Left renal cortex interstitium (tissue), 4 donors: Measurements from ENCODE around the gene DDX10. TPM values are rescaled to one million over a fixed set of nuclear protein-coding genes. Genes with fewer than 3 reads are reported as not detected.

Experiments used
- DNase-seq, 4 donors: peaks; one replicate each; pipeline ENCODE4 v3.0.0-alpha.2; 2013; ENCODE audit warnings: low read depth in 4 of 4, low spot score in 2 of 4, missing footprints in 1 of 4
- polyA plus RNA-seq, 4 donors: library from polyadenylated mRNA; unstranded; fragments of 120-200 nt; gene quantifications; one replicate each; pipeline ENCODE4 v1.2.1, GENCODE V29; 2013; ENCODE audit not compliant: insufficient read length in 4 of 4

Gene DDX10
- polyA plus RNA-seq, 4 donors: 69.6 to 94.9 (median 79.2) TPM

DNA sequence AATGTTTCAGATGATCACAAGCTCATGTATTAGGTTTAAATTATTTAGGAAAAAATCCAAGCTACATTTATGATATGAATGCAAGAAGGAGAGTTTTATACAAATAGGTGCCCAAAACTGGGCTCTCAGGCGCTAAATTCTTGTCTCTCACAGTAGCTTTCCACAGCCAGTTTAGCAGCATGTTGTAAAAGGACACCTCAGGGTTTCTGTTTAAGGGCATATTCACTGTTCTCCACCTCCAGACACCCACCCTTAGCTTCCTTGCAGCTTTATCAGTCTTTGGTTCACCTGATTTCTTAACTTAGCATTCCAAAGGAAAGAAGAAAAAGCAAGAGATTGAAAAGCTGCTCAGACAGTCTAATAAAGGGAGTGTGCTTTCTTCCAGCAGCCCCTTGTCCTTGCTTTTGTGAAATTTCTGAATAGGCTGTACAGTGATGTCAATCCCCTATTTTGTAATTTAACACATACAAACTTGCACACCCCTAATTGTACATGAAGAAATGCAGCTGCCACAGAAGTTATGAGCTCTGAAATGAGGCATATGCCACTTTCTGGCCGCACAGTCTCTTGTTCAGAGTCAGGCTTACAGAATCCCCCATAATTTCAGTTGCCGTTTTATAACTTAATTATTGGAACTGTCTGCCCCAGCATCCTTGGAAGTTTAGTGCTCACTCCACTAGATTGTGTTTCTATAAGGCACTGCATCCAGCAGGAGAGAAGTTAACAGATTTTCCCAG lies 262.1 kb downstream of the DDX10 start:
- DNase-seq: no peak

DNA sequence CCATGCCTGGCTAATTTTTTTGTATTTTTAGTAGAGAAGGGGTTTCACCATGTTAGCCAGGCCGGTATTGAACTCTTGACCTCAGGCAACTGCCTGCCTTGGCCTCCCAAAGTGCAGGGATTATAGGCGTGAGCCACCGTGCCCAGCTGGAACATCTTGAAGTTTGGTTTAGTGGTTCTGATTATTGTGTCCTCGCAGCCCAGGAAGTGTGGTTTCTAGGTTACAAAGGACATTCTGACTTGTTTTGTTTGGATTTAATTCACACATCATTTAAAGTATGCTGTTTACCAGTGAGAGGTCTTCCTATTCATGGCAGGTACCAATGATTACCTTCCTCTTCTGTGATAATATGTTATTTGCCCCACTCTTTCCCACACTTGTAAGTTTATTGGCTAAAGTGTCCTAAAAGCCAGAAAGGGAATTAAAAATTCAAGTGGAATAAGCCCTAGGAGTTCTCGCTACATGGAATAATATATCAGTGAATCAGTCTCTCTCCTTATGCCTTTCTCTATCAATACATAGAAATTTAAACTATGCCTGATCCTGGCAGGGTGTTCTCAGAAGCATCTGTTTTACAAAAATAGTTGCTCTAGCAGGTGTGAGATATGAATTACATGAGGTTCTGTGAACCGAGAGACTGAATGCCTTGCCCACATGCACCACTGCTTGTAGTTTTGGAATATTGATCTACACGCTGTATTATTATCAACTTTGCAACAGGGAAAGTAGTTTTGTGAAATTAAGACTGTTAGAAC lies 263.1 kb downstream of the DDX10 start:
- DNase-seq: no peak

DNA sequence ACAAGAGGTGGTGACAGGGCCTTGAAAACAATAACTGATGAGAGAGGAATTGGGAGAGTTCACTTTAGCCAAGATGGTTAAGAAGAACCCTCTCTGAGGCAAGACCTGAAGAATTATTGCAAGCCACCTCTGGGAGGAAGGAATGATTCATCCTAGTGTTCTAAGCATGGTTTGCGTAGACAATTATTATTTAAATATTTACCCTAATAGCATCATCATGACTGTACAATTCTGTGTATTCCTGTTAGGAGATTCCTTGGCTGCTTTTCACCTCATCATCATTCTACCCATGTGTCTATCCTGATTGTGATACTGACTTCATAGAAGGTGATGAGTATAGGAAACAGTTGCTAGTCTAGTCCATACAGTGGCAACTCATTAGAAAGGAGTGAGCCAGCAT lies 264.4 kb downstream of the DDX10 start:
- DNase-seq: no peak

DNA sequence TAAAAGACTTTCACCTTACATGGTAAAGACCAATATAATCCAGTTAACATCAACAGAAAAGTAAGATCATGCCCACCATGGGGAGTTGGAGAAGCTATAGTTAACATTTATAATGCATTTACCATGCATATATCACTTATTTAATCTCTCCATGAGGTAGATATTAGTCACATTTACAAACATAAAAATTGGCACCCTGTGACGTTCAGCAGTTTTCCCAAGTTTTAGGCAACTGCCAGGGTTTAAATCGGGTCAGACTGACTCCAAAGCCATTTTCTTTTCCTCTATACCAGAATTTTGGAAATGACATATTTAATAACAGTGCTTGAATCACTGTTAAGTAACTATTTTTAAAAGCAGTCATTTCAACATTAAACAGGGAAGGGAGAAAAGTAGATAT lies 266.3 kb downstream of the DDX10 start:
- DNase-seq: no peak

DNA sequence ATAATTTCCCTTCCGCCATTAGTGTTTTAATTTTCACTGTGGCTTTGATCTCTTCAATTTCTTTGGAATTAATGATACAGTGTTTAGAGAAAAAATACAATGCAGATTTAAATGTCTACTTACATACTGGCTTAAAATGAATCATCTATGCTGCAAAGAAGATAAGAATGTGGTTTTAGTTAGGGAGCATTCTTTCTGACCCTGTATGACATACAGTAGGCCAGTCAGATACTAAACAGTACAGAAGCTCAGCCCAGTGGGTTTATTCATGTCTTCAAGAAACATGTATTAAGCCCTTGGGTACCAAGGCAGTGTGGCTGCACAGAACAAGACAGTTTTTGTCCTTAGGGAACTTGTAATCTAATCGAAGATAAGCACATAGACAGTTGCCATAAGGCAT lies 268.8 kb downstream of the DDX10 start:
- no peak for DNase-seq

DNA sequence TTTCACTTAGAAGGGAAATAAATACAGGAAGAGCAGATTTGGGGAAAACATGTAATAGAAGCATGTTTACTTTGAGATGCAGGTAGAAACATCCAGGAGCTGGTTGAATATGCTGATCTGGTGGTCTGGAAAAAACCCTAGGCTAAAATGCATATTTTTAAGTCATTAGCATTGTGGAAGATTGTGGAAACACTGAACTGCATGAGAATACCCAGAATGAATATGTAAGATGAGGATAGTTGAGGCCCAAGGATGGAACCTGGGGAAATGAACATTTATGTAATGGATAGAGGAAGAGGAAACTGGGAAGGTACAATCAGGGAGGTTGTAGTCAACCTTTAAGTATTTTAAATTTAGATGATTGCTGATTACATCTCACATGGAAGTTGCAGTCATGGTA lies 269.4 kb downstream of the DDX10 start:
- no peak for DNase-seq

DNA sequence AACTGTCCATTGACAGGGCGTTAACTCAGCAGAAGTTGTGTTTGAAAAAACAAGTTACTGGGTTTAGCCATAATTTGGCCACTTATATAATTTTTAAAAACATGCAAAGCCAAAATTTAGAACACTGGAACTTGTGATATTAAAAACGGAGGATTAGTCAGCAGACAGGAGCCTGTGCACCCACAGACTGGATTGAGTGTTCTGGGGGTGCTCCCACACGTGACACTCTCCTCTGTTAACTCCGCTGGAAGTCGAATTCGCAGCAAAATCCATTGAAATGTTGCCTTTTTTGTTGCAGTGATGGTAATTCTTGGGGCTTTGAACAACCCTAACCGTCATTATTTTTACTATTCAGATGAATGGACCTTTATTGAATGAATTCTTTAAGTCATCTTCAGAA lies 269.8 kb downstream of the DDX10 start:
- no peak for DNase-seq

DNA sequence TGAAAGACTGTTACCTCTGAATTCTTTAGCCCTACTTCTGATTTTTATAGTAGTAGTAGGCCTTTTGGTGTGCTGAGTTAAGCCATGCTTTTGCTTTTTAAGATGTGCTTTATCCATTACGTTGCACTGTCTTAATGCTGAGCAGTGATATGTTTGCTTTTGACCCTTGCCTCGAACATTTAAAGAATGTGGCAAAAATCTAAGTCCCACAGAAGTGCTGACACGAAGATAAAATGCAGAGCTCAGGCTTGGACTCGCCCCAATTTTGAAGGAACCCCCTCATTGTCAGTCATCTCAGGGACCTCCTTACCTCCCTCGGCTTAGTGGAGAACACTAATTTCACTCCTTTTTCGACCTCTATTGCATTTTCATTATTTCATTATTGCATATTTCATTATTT lies 272.9 kb downstream of the DDX10 start:
- no peak for DNase-seq

DNA sequence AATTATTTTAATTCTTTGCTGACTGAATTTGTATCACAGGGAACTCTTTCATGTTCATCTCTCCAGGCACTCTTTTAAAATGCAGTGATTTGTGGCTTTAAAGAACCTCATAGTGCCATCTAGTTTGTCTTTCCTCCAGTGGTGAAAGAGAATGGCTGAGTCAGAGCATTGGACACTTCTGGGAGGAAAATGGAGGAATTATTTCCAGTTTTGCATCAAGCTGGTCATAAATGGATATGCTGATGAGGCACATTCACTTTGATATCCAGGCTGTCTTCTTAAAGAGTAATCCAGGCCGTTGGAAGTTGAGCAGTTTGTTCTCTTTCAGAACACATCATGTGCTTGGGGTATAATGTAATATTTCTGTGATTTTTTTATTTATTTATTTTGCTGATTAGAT lies 273.7 kb downstream of the DDX10 start:
- no peak for DNase-seq

DNA sequence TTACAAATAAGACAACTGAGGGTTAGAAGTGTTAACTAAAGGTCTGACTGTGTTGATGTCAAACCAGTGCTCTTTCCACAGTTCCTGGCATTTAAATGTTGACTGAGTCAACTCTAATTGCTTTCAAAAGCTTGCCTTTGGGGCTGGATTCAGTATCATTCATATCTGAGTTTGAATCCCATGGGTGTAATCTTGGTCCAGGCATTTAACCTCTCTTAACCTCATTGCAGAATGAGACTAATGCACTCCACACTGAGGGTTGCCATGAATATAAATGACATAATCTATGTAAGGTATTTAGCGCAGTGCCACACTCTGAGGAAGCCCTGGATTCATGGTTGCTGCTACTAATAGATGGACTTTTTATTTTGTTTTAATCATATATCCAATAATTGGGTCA lies 274.3 kb downstream of the DDX10 start:
- no peak for DNase-seq

DNA sequence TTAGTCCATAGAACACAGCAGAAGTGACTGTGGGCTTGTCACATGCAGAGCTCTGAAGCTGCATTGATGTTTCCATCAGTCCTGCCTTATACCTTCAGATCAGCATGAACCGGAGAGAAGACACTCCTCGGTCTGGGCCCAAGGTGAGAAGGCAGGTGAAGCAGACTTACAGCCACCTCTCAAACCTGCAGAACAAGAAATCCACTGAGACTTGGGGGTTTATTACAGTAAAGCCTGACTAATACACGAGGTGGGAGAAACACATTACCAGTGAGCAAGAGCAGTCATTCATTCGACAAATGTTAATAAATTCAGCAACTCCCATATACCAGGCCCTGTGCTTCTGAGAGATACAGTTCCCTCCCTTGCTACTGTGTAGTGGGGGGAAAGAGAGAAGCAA lies 279.0 kb downstream of the DDX10 start:
- DNase-seq: no peak

DNA sequence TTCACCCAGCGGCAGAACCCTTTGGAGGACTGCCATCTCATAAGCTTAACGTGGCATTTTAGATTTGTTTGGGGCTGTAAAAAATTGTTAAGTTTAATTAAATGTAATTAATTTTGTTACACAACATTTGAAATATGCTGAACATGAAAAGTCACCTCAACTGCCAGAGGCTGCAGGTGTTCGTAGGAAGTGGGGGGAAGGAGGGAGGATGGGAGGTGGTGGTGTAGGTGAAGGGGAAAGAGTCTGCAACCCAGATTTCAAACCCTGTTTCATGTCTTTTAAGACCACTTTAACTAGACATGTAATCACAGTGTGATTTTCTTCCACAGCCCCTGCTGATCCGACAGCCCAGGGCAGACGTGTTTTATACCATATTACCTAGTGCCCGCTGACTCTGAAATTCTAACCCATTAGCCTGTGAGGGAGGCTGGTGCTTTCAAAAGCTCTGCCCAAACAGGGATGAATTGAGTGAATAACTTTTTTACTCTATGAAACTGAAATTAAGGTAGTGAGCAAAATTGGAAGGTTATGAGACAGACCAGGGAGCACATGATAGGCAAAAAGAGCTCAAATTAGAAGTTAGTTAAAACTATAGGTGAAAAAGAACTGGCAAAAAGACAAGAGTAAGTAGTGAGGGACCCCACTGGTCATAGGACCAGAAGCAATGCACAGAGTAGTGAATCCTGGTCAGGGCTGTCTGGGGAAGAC lies 279.8 kb downstream of the DDX10 start:
- no peak for DNase-seq

DNA sequence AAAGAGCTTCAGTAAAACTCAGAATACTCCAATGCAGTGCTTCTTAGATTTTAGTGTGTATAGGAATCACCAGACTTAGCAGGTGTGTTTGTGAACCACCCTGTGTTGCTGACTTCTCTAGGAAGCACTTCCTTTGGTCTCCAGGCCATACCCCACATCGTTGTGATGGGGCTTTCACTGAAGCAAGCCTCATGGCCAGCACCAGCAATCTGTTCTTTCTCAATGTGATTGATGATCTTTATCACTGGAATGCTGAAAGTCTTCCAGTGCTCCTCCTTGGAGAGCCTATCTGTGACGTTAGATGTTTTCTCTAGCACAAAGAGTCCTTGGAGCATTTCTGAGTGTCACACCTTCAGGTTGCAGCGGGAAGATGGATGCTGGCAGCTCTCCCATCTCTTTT lies 280.5 kb downstream of the DDX10 start:
- no peak for DNase-seq

DNA sequence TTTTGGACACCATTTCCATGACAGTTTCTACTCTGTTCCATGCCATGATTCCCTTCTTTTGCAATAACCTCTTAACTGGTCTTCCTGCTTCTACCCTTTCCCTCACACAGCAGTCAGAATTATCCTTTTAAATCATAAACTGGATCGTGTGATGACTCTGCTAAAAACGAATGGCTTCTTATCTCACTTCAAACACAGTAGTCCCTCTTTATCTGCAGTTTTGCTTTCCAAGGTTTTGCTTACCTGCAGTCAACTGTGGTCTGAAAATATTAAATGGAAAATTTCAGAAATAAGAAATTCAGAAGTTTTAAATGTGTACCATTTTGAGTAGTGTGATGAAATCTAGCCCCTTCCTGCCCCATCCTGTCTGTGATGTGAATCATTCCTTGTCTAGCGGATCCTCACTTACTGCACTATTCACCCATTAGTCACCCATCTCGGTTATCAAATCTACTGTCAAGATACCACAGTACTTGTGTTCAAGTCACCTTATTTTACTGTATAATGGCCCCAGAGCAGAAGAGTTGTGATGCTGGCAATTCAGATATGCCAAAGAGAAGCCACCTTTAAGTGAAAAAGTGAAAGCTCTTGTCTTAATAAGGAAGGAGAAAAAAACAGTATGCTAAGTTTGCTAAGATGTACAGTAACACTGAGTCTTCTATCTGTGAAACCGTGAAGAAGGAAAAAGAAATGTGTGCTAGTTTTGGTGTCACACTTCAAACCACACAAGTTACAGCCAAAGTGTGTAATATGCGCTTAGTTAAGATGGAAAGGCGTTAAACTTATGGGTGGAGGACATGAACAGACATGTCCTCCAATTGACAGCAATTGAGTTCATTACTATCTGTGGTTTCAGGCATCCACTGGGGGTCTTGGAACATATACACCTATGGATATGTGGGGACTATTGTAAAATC lies 283.0 kb downstream of the DDX10 start:
- no peak for DNase-seq

DNA sequence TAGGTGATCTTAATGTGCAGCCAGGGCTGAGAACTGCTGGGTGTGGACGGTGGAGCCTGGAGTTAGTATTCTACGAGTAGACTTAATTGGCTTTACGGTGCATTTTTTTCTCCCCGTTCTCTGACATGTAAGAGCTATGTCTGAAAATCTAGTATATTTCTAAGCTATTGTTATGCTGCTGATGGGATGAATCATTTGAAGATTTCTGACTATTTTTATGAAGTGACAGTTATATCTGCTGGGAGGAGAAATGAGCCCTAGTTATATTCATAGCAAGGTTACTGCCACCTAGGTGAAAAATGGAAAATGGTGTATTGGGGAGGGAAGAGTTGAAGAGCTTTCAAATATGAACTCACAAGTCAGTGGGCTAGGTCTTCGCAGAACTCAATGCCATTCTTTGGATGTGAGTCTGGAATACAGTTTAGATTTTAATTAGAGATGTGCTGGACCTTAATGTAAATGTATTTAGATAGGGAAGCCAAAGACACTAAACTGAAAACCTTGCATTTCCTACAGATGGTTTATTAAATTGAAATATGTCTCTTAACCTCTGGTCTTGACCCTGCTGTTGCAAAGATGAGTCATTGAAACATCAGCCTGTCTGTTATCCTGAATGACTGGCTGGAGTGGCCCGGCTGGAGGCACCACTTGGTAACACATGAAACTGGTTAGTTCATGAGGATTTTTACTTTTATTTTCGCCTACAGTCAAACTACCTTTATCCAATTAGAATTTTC lies 293.7 kb downstream of the DDX10 start:
- no peak for DNase-seq

DNA sequence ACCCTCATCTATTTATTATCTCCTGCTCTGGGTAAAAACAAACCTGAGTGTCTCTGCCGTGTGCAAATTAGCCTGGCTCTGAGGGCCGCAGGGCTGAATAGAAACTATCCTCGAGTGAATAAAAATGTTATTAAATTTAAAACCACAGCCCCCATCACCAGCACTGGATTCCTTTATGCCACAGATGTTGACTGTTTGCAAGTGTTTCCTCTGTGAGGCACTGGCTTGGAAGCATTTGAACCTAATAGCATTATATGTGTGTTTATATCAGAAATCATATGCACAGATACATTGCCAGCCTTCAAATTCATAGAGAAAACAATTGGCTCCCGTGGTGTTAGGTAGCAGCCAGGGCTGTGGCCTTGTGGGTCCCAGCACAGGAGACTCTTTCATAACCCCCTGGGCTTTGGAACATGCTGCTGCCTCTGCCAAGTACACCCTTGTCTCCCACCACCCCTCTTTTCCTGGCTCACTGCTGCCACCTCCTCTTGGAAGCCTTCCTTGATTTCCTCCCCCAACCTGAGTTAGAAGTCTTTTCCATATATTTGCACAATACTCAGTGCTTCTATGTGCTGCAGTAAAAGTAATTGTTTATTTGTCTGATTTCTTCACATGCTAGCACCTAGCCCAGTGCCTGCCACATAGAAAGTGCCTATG lies 294.4 kb downstream of the DDX10 start:
- no peak for DNase-seq

DNA sequence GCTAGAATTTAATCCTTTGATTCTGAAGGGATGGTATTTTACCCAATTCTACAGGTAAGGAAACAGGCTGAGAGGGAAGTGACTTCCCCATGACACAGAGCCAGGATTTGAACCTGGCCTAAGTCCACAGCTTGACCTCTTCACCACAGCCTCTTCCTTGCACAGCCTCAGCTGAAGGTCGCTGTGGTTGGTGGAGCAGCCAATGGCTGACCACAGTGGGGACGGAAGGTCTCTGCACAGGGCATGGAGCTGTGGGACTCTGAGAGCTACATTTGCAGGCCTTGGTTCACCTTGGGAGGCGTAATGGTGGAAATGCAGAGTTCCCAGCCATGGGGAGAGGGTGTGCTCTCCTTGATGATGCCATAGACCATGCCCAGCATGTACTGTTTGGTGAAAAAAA lies 295.0 kb downstream of the DDX10 start:
- DNase-seq: no peak

DNA sequence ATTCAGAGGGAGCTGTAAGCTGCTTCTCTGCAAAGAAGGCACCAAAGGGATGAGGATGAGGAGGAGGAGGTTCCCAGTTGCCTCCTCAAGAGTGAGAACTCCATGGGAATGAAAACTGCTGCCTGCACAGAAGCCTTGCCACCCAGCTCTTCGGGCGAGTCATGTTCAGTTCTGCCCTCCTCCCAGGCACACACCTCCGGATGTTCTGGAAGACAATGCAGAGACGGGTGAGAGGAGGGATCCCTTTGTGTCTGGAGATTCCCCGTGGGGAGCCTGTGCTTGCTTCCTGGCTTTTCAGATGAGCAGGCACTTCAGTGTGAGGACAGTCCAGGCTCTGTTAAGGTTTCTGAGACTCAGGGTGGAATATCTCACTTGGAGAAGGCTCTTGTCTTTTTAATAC lies 295.6 kb downstream of the DDX10 start:
- no peak for DNase-seq

DNA sequence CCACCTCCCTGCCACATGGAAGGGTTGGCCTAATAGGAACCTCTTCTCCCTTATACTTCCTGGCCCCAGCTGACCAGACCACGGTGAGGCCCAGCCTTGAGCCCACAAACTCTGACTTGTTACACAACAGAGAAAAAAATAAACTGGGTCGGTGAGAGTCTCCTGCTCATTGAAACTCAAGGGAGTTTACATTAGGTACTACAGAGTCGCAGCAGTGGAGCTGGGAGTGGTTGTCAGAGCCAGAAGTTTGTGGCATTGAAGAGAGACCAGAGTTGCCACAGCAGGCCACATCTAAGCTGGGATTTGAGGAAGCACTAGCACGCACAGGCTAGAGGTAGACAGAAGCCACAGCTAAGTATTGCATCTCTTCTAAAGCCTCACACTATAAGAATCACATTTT lies 296.2 kb downstream of the DDX10 start:
- no peak for DNase-seq

DNA sequence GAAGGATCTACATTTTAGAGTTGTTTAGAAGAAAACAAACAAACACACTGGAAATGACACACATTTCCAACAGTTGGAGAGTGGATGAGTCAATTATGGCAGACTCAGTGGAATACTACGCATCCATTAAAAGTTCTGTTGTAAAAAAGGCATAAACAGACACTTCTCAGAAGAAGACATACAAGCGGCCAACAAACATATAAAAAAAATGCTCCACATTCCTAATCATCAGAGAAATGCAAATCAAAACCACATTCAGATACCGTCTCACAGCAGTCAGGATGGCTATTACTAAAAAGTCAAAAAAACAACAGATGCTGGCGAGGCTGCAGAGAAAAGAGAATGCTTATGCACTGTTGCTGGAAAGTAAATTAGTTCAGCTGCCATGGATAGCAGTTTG lies 298.2 kb downstream of the DDX10 start:
- no peak for DNase-seq
